ENCODE results near the gene SPATA9.

DNA sequence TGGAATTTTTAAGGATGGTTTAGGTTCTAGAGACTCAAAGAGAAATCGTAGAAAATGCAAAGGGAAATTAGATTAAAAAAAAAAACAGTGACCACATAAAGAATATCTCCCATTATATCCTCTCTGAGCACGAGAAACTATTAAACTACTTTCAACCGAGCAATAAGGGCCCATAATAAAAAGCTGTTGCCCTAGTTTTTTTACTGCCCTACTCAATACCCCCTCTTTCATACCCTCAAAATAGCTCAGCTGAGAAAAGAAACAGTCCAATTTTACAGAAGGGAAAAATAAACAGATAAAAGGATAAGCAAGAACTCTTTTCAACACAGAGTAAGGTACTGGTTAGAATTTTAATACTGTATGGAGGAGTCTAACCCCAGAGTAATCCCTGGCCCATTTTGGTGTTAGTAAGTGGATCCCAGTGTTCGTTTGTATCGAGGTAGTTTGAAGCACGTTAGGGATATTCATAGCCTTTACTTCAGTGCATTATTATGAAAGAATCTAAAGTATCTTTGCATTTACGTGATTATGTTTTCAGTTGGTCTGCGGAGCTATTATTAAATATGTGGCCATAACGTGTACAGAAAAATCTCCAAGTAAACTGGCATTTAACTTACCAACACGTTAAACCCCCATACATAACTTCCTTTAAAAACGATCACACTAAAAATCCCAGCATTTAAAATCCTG is 47.4 kb upstream of the SPATA9 start:
- TF ChIP-seq GATA3 (IDR thresholded peaks at IDR 0.05; ENCODE audit: low read depth, low read length) (no peak), GATA2 (IDR thresholded peaks at IDR 0.05; ENCODE audit: low read depth, low read length) (no peak)

Data from SH-SY5Y (cell line).